NOMO-1 (cell line): ENCODE data around the gene CNOT9.
"Not testable (repeated sequence)": the region's sequence is repeated elsewhere in the genome, so short reads cannot be mapped to it uniquely, and the experiment has no call there.

Experiments used
- DNase-seq, 2 experiments: peaks; one replicate each; lab custom pipeline; 2025; ENCODE audit not compliant: unreplicated experiment in 2 of 2; lab: John Stamatoyannopoulos, UW

Gene CNOT9

GRCh38 chr2:218568190-218569037, at the start of gene CNOT9, which contains the start of gene USP37:
CNOT9 (plus strand) TSS chr2:218568839; CDS start chr2:218568955, 116 bp downstream.
USP37 (minus strand) TSS chr2:218568351; CDS start chr2:218558653, 9,698 bp downstream.
- DNase-seq: peak; percentile 98 to 99

GRCh38 chr2:218518876-218519275, 49.8 kb upstream of the CNOT9 start:
- no peak for DNase-seq

- DNase-seq: no peak
Measured at GRCh38 chr2:218523651-218524050, 45.0 kb upstream of the CNOT9 start.

GRCh38 chr2:218528409-218528808, 40.2 kb upstream of the CNOT9 start:
- DNase-seq: not testable (repeated sequence)

GRCh38 chr2:218529990-218530389, 38.6 kb upstream of the CNOT9 start:
- DNase-seq: no peak

- DNase-seq: no peak
Measured at GRCh38 chr2:218536804-218537494, 31.7 kb upstream of the CNOT9 start.

GRCh38 chr2:218540015-218540414, 28.6 kb upstream of the CNOT9 start:
- DNase-seq: no peak

GRCh38 chr2:218546012-218546411, 22.6 kb upstream of the CNOT9 start:
- DNase-seq: no peak

- DNase-seq: no peak
Measured at GRCh38 chr2:218547511-218547910, 21.1 kb upstream of the CNOT9 start.

GRCh38 chr2:218547978-218548377, 20.7 kb upstream of the CNOT9 start:
- DNase-seq: no peak

GRCh38 chr2:218554225-218554624, 14.4 kb upstream of the CNOT9 start:
- not testable (repeated sequence) for DNase-seq

GRCh38 chr2:218555527-218555926, 13.1 kb upstream of the CNOT9 start:
- no peak for DNase-seq

GRCh38 chr2:218557941-218558340, 10.7 kb upstream of the CNOT9 start:
- peak in 1 of 2 experiments; percentile 75 for DNase-seq

- DNase-seq: no peak
Measured at GRCh38 chr2:218558986-218559385, 9.7 kb upstream of the CNOT9 start.

- no peak for DNase-seq
Measured at GRCh38 chr2:218564056-218564455, 4.6 kb upstream of the CNOT9 start.

- DNase-seq: peak in 1 of 2 experiments; percentile 44
Measured at GRCh38 chr2:218566296-218566695, 2.3 kb upstream of the CNOT9 start.

GRCh38 chr2:218567797-218568189, 846 bp upstream of the CNOT9 start:
- DNase-seq: peak; percentile 51 to 57

- peak; percentile 16 to 28 for DNase-seq
Measured at GRCh38 chr2:218569038-218569431, 396 bp downstream of the CNOT9 start.

- DNase-seq: peak in 1 of 2 experiments; percentile 12
Measured at GRCh38 chr2:218569661-218570500, 1.2 kb downstream of the CNOT9 start.

GRCh38 chr2:218570850-218571249, 2.2 kb downstream of the CNOT9 start:
- DNase-seq: no peak

GRCh38 chr2:218576854-218577253, 8.2 kb downstream of the CNOT9 start:
- DNase-seq: no peak
